ENCODE measurements around the gene SPECC1.

The SPECC1 gene

GRCh38 chr17:19978209-19978802, 30.9 kb upstream of the SPECC1 start:
- Histone ChIP-seq H3K4me1 (ENCODE audit: insufficient read depth, insufficient read length) (no peaks in the 10 kb centered on the region), H3K9me3 (ENCODE audit: insufficient read depth, low read length) (peaks cover 16% of the 10 kb centered on the region; the same call in 1 of the 2 replicates), H3K4me3 (ENCODE audit: insufficient read length, low read depth) (peak overlapping the region; percentile 87), H3K9ac (ENCODE audit: insufficient read length, low read depth) (peak overlapping the region; percentile 96), H3K27me3 (ENCODE audit: insufficient read depth, insufficient read length) (no peaks in the 10 kb centered on the region), H3K36me3 (ENCODE audit: insufficient read depth, insufficient read length, low read length) (peaks cover 18% of the 10 kb centered on the region)
- DNase-seq (ENCODE audit: low read depth, low spot score) = no peak
- TF ChIP-seq SUZ12 (IDR thresholded peaks at IDR 0.05; ENCODE audit: extremely low read depth, insufficient read depth, insufficient read length) (no peak), ZNF274 (IDR thresholded peaks at IDR 0.05; ENCODE audit: low read depth, low read length) (no peak)

GRCh38 chr17:19978805-19979211, 30.4 kb upstream of the SPECC1 start:
- H3K36me3 ChIP-seq (ENCODE audit: insufficient read depth, insufficient read length, low read length) = peaks cover 14% of the 10 kb centered on the region
- no peaks in the 10 kb centered on the region for H3K27me3 ChIP-seq (ENCODE audit: insufficient read depth, insufficient read length)
- no peak for DNase-seq (ENCODE audit: low read depth, low spot score)
- no peak overlapping the region for H3K9ac ChIP-seq (ENCODE audit: insufficient read length, low read depth)
- H3K4me1 ChIP-seq (ENCODE audit: insufficient read depth, insufficient read length) = no peaks in the 10 kb centered on the region
- H3K4me3 ChIP-seq (ENCODE audit: insufficient read length, low read depth) = no peak overlapping the region
- H3K9me3 ChIP-seq (ENCODE audit: insufficient read depth, low read length) = peaks cover 16% of the 10 kb centered on the region; the same call in 1 of the 2 replicates
- TF ChIP-seq ZNF274 (IDR thresholded peaks at IDR 0.05; ENCODE audit: low read depth, low read length) (no peak), YY1 (IDR thresholded peaks at IDR 0.05; ENCODE audit: insufficient read depth, insufficient read length) (no peak), SUZ12 (IDR thresholded peaks at IDR 0.05; ENCODE audit: extremely low read depth, insufficient read depth, insufficient read length) (no peak)

- no peak for DNase-seq (ENCODE audit: low read depth, low spot score)
- Histone ChIP-seq H3K4me3 (ENCODE audit: insufficient read length, low read depth) (no peak overlapping the region), H3K27me3 (ENCODE audit: insufficient read depth, insufficient read length) (no peaks in the 10 kb centered on the region)
These were observed 29.0 kb upstream of the SPECC1 start for GRCh38 chr17:19979917-19980770.

GRCh38 chr17:19986941-19987861, 22.0 kb upstream of the SPECC1 start:
- Histone ChIP-seq H3K9ac (ENCODE audit: insufficient read length, low read depth) (no peak overlapping the region), H3K36me3 (ENCODE audit: insufficient read depth, insufficient read length, low read length) (no peaks in the 10 kb centered on the region), H3K27me3 (ENCODE audit: insufficient read depth, insufficient read length) (no peaks in the 10 kb centered on the region), H3K9me3 (ENCODE audit: insufficient read depth, low read length) (no peaks in the 10 kb centered on the region), H3K4me1 (ENCODE audit: insufficient read depth, insufficient read length) (no peaks in the 10 kb centered on the region), H3K4me3 (ENCODE audit: insufficient read length, low read depth) (no peak overlapping the region)
- DNase-seq (ENCODE audit: low read depth, low spot score) = no peak
- TF ChIP-seq SUZ12 (IDR thresholded peaks at IDR 0.05; ENCODE audit: extremely low read depth, insufficient read depth, insufficient read length) (no peak), YY1 (IDR thresholded peaks at IDR 0.05; ENCODE audit: insufficient read depth, insufficient read length) (no peak), ZNF274 (IDR thresholded peaks at IDR 0.05; ENCODE audit: low read depth, low read length) (no peak)

More at GRCh38 chr17:19979917-19980770, 29.0 kb upstream of the SPECC1 start:
- TF ChIP-seq SUZ12 (IDR thresholded peaks at IDR 0.05; ENCODE audit: extremely low read depth, insufficient read depth, insufficient read length) (no peak), YY1 (IDR thresholded peaks at IDR 0.05; ENCODE audit: insufficient read depth, insufficient read length) (no peak), ZNF274 (IDR thresholded peaks at IDR 0.05; ENCODE audit: low read depth, low read length) (no peak)
- Histone ChIP-seq H3K4me1 (ENCODE audit: insufficient read depth, insufficient read length) (no peaks in the 10 kb centered on the region), H3K9me3 (ENCODE audit: insufficient read depth, low read length) (peaks cover 16% of the 10 kb centered on the region; the same call in 1 of the 2 replicates), H3K36me3 (ENCODE audit: insufficient read depth, insufficient read length, low read length) (peaks cover 11% of the 10 kb centered on the region), H3K9ac (ENCODE audit: insufficient read length, low read depth) (no peak overlapping the region)

GRCh38 chr17:19987897-19988296, 21.3 kb upstream of the SPECC1 start:
- no peak overlapping the region for H3K9ac ChIP-seq (ENCODE audit: insufficient read length, low read depth)
- DNase-seq (ENCODE audit: low read depth, low spot score) = no peak
- no peaks in the 10 kb centered on the region for H3K9me3 ChIP-seq (ENCODE audit: insufficient read depth, low read length)
- TF ChIP-seq SUZ12 (IDR thresholded peaks at IDR 0.05; ENCODE audit: extremely low read depth, insufficient read depth, insufficient read length) (no peak), ZNF274 (IDR thresholded peaks at IDR 0.05; ENCODE audit: low read depth, low read length) (no peak)
- H3K27me3 ChIP-seq (ENCODE audit: insufficient read depth, insufficient read length) = no peaks in the 10 kb centered on the region
- no peak overlapping the region for H3K4me3 ChIP-seq (ENCODE audit: insufficient read length, low read depth)
- H3K36me3 ChIP-seq (ENCODE audit: insufficient read depth, insufficient read length, low read length) = no peaks in the 10 kb centered on the region
- no peaks in the 10 kb centered on the region for H3K4me1 ChIP-seq (ENCODE audit: insufficient read depth, insufficient read length)

- Histone ChIP-seq H3K4me3 (ENCODE audit: insufficient read length, low read depth) (no peak overlapping the region), H3K9ac (ENCODE audit: insufficient read length, low read depth) (no peak overlapping the region), H3K36me3 (ENCODE audit: insufficient read depth, insufficient read length, low read length) (no peaks in the 10 kb centered on the region), H3K4me1 (ENCODE audit: insufficient read depth, insufficient read length) (no peaks in the 10 kb centered on the region), H3K9me3 (ENCODE audit: insufficient read depth, low read length) (no peaks in the 10 kb centered on the region), H3K27me3 (ENCODE audit: insufficient read depth, insufficient read length) (no peaks in the 10 kb centered on the region)
- no peak for DNase-seq (ENCODE audit: low read depth, low spot score)
- TF ChIP-seq YY1 (IDR thresholded peaks at IDR 0.05; ENCODE audit: insufficient read depth, insufficient read length) (no peak), SUZ12 (IDR thresholded peaks at IDR 0.05; ENCODE audit: extremely low read depth, insufficient read depth, insufficient read length) (no peak), ZNF274 (IDR thresholded peaks at IDR 0.05; ENCODE audit: low read depth, low read length) (no peak)
These were observed 17.8 kb upstream of the SPECC1 start for GRCh38 chr17:19991252-19991885.

Data from NT2/D1 (cell line).